Astrocyte of the spinal cord (primary cell): Measurements from ENCODE around the gene SERPINA10.
A peak's percentile ranks its signal among the peaks of the same experiment; 100 is the strongest.

Experiments used
- DNase-seq: peaks from one replicate; pipeline ENCODE4 v3.0.0; 2011; ENCODE audit warnings: low read depth, low spot score
- H3K4me3 ChIP-seq: 2 replicates; pipeline ENCODE4 v1.5.1; 2011; ENCODE audit warnings: low read depth, mild to moderate bottlenecking, low read length, moderate library complexity
- CTCF ChIP-seq: IDR thresholded peaks from 2 replicates; pipeline ENCODE4 v1.5.1; 2012; ENCODE audit warnings: low read depth, mild to moderate bottlenecking, low read length, inconsistent platforms
- in situ Hi-C: cut with HindIII; loops from 2 replicates; pipeline ENCODE4 v1.10.0; 2017; ENCODE audit warnings: low sequenced_read_pairs

Gene SERPINA10

DNA sequence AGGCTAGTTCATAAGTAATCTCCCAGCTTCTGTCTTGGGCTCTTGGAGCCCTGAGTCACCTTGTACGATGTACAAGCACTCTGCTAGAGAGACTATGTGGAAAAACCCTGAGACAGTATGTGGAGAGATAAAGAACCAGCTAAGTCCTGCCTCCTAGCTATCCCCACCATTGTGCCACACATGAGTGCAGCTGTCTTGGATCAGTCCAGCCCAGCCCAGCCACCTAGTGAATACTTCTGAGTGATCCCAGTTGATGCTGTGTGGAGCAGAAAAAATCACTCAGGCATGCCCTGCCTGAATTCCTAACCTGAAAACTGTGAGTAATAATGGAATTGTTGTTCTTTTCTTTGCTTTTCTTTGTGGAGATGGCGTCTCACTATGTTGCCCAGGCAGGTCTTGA is 35.1 kb upstream of the SERPINA10 start:
- H3K4me3 ChIP-seq: no peak overlapping the region
- in situ Hi-C loops: no loop called here
- no peak for TF ChIP-seq CTCF
- no peak for DNase-seq

DNA sequence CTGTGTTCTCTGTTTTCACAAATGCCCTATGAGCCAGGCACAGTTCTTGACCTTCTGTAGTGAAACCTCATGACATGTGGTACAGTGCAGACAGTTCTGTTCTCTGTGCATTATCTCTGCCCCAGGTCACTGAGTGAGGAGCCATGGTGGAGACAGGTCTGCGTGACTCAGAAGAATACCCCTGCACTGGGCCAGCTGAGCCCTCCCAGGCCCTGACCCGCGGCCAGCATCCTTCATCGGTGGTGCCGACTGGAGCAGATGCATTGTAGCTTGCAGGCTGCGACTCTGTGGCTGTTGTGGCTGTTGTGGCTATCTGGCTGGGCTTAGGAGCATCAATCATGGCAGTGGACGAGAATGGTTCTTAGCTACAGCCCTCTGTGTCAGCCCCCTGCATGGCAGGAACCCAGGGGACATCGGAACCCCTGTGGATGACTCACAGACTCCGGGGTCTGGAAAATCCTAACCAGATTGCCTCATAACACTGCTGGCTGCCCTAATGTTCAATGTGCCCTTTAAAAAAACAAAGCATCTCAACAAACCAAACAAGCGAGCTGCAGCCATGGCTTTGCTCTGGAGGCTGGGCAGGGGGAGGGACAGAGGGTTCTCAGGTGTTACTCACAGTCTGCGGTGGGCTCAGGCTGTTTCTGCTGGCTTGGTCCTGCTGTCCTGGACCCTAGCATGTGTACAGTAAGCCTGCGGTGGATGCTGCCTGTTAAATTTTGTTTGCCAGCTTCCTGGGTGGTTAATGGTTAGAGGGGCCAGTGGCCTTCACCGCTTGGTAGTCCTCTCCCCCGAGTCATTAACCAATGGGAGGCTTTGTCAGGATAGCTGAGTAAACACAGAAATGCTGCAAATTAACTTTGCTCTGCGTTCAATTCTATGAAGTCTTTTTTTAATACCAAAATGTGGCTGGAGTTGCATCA is 29.8 kb upstream of the SERPINA10 start, which contains the start of gene SERPINA6:
Gene SERPINA6, minus strand, starts transcription at position 689 of the 923 bp plus-strand sequence. CDS start 8,688 bp downstream, outside the sequence.
- no peak within 1 kb of the TSS for H3K4me3 ChIP-seq
- TF ChIP-seq CTCF: no peak
- in situ Hi-C loops: no loop called here
- DNase-seq: peak; percentile 76

- no peak for TF ChIP-seq CTCF
- no peak overlapping the region for H3K4me3 ChIP-seq
- no peak for DNase-seq
- in situ Hi-C loops: no loop called here
Observed at GRCh38 chr14:94321421-94322271, 28.6 kb upstream of the SERPINA10 start.

DNA sequence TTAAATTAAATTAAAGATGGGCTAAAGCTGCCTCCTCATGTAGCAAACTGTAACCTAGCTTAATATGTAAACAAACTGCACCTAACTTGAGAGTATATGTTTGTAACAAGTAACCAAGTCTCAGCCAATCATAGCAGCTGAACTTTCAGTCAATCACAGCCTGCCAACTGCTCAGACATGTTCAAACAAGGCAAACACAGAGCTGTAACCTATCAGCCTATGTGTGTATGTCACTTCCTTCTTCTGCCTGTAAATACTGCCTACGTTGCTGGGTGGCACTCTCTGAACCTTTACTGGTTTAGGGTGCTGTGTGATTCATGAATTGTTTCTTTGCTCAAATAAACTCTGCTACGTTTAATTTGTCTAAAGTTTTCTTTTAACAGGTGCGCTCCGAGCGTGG is 27.2 kb upstream of the SERPINA10 start:
- DNase-seq: no peak
- TF ChIP-seq CTCF: no peak
- no peak overlapping the region for H3K4me3 ChIP-seq
- in situ Hi-C loops: no loop called here

DNA sequence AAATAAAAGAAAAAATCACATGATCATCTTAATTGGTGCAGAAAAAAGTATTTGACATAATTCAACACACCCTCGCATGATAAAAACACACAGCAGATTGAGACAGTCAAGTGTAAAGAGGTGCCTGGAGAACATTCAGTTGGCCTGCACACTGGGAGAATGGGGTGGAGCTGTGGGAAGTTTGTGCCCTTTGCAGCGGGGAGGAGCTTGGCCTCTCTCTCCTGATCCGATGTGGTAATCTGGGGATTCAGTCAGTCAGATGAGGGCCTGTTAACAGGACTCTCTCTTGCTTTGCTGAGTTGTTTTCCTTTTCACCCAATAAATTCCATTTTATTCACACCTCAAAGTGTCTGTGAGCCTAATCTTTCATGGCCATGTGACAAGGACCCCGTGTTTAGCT is 24.2 kb upstream of the SERPINA10 start:
- in situ Hi-C loops: no loop called here
- no peak for DNase-seq
- H3K4me3 ChIP-seq: no peak overlapping the region
- TF ChIP-seq CTCF: no peak

DNA sequence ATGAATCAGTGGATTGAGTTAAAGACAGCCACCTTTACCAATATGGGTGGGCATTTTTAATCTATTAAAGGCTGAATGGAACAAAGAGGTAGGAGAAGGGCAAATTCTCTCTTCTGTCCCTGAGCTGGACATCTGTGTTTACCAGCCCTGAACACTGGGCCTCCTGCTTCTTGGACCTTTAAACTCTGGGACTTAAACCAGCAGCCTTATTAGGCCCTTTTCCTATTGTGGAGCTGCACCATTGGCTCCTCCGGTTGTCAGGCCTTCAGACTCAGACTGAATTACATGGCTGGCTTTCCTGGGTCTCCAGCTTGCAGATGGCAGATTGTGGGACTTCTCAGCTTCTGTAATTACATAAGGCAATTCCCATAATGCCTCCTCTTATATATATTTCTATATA is 23.6 kb upstream of the SERPINA10 start:
- no peak for DNase-seq
- in situ Hi-C loops: no loop called here
- TF ChIP-seq CTCF: no peak
- no peak overlapping the region for H3K4me3 ChIP-seq
